Measurements from ENCODE around the gene LRRC36. TPM values are rescaled to one million over a fixed set of nuclear protein-coding genes. Genes with fewer than 3 reads are reported as not detected.

The LRRC36 gene
- total and polyA plus RNA-seq, 9 of the 15 experiments (the other 6 are each of a cell fraction or from before 2014, with no cell fraction given): 0.09 to 0.40 (median 0.17) TPM; not detected in 1

DNA sequence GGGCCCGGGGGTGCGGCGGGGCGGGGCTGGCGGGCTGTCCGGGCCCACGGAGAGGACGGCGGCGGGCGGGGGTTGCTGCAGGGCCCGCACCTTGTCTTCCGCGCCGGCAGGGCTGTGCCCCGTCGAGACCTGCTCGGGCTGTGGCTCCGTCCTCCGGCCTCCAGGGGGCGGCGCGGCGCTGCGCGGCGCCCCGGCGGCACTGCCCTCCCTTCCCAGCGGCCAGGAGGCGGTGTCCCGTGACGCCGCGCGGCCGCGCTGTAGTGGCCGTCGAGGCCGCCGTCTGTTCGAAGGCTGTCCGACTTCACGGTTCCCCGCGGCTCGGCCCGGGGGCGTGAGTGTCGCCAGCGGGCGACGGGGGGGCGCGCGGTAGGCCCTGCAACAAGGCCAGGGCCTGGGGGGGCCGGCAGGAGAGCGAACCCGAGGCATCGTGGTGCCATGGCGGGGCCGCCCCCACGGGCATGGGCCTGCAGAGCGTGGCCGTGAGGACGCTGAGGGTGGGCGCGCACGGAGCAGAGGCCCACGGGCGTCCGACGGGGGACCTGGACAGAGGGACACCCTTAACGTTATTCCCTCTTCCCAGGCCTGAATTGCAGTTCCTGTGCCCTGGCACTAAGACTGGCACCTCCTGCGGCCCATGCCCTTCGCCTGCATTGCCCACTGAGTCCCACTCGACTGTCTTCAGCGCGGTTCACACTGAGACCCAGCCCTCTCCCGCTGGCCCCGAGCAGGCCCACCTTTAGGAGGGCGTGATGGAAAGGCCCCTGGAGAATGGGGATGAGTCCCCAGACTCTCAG is 47.1 kb upstream of the LRRC36 start, which contains the start of gene PLEKHG4 (continued):
- TF ChIP-seq, protein P1, sequence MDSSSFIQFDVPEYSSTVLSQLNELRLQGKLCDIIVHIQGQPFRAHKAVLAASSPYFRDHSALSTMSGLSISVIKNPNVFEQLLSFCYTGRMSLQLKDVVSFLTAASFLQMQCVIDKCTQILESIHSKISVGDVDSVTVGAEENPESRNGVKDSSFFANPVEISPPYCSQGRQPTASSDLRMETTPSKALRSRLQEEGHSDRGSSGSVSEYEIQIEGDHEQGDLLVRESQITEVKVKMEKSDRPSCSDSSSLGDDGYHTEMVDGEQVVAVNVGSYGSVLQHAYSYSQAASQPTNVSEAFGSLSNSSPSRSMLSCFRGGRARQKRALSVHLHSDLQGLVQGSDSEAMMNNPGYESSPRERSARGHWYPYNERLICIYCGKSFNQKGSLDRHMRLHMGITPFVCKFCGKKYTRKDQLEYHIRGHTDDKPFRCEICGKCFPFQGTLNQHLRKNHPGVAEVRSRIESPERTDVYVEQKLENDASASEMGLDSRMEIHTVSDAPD (CRISPR knock-in tag; IDR thresholded peaks at IDR 0.05): no peak
- TF ChIP-seq MAFG (tag; conservative IDR thresholded peaks at IDR 0.05): no peak
- TF ChIP-seq, protein P2, sequence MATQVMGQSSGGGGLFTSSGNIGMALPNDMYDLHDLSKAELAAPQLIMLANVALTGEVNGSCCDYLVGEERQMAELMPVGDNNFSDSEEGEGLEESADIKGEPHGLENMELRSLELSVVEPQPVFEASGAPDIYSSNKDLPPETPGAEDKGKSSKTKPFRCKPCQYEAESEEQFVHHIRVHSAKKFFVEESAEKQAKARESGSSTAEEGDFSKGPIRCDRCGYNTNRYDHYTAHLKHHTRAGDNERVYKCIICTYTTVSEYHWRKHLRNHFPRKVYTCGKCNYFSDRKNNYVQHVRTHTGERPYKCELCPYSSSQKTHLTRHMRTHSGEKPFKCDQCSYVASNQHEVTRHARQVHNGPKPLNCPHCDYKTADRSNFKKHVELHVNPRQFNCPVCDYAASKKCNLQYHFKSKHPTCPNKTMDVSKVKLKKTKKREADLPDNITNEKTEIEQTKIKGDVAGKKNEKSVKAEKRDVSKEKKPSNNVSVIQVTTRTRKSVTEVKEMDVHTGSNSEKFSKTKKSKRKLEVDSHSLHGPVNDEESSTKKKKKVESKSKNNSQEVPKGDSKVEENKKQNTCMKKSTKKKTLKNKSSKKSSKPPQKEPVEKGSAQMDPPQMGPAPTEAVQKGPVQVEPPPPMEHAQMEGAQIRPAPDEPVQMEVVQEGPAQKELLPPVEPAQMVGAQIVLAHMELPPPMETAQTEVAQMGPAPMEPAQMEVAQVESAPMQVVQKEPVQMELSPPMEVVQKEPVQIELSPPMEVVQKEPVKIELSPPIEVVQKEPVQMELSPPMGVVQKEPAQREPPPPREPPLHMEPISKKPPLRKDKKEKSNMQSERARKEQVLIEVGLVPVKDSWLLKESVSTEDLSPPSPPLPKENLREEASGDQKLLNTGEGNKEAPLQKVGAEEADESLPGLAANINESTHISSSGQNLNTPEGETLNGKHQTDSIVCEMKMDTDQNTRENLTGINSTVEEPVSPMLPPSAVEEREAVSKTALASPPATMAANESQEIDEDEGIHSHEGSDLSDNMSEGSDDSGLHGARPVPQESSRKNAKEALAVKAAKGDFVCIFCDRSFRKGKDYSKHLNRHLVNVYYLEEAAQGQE (IDR thresholded peaks at IDR 0.05; ENCODE audit: borderline replicate concordance): peak; percentile 84
- TF ChIP-seq, protein P2 (CRISPR knock-in tag; IDR thresholded peaks at IDR 0.05; ENCODE audit: low read depth): peak; percentile 56; the same call in 1 of the 2 replicates
- TF ChIP-seq, protein P3, sequence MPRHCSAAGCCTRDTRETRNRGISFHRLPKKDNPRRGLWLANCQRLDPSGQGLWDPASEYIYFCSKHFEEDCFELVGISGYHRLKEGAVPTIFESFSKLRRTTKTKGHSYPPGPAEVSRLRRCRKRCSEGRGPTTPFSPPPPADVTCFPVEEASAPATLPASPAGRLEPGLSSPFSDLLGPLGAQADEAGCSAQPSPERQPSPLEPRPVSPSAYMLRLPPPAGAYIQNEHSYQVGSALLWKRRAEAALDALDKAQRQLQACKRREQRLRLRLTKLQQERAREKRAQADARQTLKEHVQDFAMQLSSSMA (CRISPR knock-in tag; IDR thresholded peaks at IDR 0.05): 0 out of 2 replicates have a peak, but pooled peaks have one; percentile 25
- TF ChIP-seq DDX20 (tag; IDR thresholded peaks at IDR 0.05; ENCODE audit: low read depth): no peak
- TF ChIP-seq CBX5 (IDR thresholded peaks at IDR 0.05; ENCODE audit: borderline replicate concordance, low read depth): peak; percentile 15; the same call in 1 of the 2 replicates
- TF ChIP-seq SREBF1 (IDR thresholded peaks at IDR 0.05; ENCODE audit: borderline replicate concordance, low read depth, low read length): no peak
- TF ChIP-seq, protein P4, sequence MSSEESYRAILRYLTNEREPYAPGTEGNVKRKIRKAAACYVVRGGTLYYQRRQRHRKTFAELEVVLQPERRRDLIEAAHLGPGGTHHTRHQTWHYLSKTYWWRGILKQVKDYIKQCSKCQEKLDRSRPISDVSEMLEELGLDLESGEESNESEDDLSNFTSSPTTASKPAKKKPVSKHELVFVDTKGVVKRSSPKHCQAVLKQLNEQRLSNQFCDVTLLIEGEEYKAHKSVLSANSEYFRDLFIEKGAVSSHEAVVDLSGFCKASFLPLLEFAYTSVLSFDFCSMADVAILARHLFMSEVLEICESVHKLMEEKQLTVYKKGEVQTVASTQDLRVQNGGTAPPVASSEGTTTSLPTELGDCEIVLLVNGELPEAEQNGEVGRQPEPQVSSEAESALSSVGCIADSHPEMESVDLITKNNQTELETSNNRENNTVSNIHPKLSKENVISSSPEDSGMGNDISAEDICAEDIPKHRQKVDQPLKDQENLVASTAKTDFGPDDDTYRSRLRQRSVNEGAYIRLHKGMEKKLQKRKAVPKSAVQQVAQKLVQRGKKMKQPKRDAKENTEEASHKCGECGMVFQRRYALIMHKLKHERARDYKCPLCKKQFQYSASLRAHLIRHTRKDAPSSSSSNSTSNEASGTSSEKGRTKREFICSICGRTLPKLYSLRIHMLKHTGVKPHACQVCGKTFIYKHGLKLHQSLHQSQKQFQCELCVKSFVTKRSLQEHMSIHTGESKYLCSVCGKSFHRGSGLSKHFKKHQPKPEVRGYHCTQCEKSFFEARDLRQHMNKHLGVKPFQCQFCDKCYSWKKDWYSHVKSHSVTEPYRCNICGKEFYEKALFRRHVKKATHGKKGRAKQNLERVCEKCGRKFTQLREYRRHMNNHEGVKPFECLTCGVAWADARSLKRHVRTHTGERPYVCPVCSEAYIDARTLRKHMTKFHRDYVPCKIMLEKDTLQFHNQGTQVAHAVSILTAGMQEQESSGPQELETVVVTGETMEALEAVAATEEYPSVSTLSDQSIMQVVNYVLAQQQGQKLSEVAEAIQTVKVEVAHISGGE (CRISPR knock-in tag; IDR thresholded peaks at IDR 0.05): peak; percentile 11 to 93 (median 71); a peak in 4 of 6 replicates
- no peak for TF ChIP-seq MTA1 (IDR thresholded peaks at IDR 0.05; ENCODE audit: borderline replicate concordance)
- TF ChIP-seq FOXP1 (CRISPR knock-in tag; IDR thresholded peaks at IDR 0.05): no peak
- TF ChIP-seq TCF7L2 (IDR thresholded peaks at IDR 0.05; ENCODE audit: low read depth, low read length): no peak
- TF ChIP-seq MBD2 (IDR thresholded peaks at IDR 0.05; ENCODE audit: borderline replicate concordance, low read depth): no peak

All from K562 (cell line).